ENCODE results near the gene CPZ.

The CPZ gene

DNA sequence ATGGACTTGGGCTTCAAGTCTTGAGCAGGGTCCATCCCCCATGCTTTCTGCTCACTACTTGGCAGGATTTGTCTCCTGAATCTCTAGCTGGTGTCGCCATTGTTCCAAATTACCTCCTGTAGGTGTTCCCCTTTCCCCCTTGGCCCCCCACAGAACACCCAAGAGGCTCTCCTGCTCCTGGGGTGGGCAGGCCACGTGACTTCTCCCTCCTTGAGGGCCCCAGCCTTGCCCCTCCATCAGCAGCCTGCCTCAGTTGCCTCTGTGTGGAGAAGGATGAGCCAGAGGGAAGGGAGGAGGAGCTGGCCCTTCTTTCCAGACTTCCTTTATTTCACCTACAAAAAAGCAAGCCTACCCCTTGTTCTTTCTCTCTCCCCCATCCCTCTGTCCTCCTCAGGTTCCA is 10.5 kb upstream of the CPZ start:
- H3K79me2 ChIP-seq, result no peaks in the 10 kb centered on the region
- H3K4me2 ChIP-seq (ENCODE audit: low read length), result no peak overlapping the region
- no peaks in the 10 kb centered on the region for H3K4me1 ChIP-seq
- no peaks in the 10 kb centered on the region for H3K36me3 ChIP-seq (ENCODE audit: control insufficient read depth, insufficient read depth, low read length)
- no peak overlapping the region for H3K9ac ChIP-seq
- H3K4me3 ChIP-seq (ENCODE audit: low read depth, low read length), result no peak overlapping the region
- TF ChIP-seq, protein P1, sequence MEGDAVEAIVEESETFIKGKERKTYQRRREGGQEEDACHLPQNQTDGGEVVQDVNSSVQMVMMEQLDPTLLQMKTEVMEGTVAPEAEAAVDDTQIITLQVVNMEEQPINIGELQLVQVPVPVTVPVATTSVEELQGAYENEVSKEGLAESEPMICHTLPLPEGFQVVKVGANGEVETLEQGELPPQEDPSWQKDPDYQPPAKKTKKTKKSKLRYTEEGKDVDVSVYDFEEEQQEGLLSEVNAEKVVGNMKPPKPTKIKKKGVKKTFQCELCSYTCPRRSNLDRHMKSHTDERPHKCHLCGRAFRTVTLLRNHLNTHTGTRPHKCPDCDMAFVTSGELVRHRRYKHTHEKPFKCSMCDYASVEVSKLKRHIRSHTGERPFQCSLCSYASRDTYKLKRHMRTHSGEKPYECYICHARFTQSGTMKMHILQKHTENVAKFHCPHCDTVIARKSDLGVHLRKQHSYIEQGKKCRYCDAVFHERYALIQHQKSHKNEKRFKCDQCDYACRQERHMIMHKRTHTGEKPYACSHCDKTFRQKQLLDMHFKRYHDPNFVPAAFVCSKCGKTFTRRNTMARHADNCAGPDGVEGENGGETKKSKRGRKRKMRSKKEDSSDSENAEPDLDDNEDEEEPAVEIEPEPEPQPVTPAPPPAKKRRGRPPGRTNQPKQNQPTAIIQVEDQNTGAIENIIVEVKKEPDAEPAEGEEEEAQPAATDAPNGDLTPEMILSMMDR (IDR thresholded peaks at IDR 0.05), result no peak
- H3K9me3 ChIP-seq (ENCODE audit: control insufficient read depth, low read length), result no peaks in the 10 kb centered on the region
- no peaks in the 10 kb centered on the region for H3K27me3 ChIP-seq (ENCODE audit: control insufficient read depth, insufficient read depth, low read length)
- H3K27ac ChIP-seq, result no peak overlapping the region
- H2AFZ ChIP-seq, result no peak overlapping the region

GRCh38 chr4:8582436-8582835 is 10.1 kb upstream of the CPZ start:
- Histone ChIP-seq H3K4me3 (ENCODE audit: low read depth, low read length) (no peak overlapping the region), H3K4me2 (ENCODE audit: low read length) (no peak overlapping the region), H3K79me2 (no peaks in the 10 kb centered on the region), H3K27me3 (ENCODE audit: control insufficient read depth, insufficient read depth, low read length) (no peaks in the 10 kb centered on the region), H3K27ac (no peak overlapping the region), H3K36me3 (ENCODE audit: control insufficient read depth, insufficient read depth, low read length) (no peaks in the 10 kb centered on the region), H3K9ac (no peak overlapping the region), H2AFZ (no peak overlapping the region), H3K9me3 (ENCODE audit: control insufficient read depth, low read length) (no peaks in the 10 kb centered on the region), H3K4me1 (no peaks in the 10 kb centered on the region)
- TF ChIP-seq, protein P1 (IDR thresholded peaks at IDR 0.05), result no peak

DNA sequence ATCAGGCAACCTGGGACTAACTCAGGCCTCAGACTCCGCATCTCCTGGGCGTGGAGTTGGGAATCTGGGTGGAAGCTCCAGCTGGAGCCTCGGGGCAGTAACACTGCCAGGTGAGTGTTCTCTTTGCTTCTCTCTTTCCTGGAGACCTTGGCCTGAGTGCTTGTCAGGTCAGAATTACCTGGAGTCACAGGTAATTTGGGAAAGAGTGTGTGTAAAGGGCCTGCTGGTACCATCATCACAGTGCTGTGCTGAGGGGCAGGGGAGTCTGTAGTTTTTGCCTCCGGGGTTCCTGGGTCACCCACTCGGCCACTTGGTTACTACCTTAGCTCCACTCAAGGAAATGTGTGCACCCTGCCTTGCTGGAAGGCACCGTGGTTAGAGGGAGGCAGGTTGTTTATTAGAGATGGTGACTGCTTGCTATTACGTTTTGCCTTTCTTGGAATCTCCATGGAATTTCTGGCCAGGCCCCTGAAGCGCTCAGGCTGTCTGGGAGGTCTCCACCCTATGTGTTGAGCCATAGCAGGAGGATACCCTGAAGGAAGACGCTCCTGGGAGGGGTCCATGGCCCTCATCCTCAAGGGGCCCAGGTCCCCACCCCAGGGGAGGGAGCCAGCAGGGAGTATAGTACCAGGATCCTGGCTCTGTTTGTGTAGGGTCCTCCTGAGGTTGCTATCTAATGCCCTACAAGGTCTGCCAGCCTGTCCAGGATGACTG is 9.5 kb upstream of the CPZ start:
- Histone ChIP-seq H2AFZ (no peak overlapping the region), H3K36me3 (ENCODE audit: control insufficient read depth, insufficient read depth, low read length) (no peaks in the 10 kb centered on the region), H3K27ac (no peak overlapping the region), H3K4me3 (ENCODE audit: low read depth, low read length) (no peak overlapping the region), H3K79me2 (no peaks in the 10 kb centered on the region), H3K4me2 (ENCODE audit: low read length) (no peak overlapping the region), H3K9me3 (ENCODE audit: control insufficient read depth, low read length) (no peaks in the 10 kb centered on the region), H3K27me3 (ENCODE audit: control insufficient read depth, insufficient read depth, low read length) (no peaks in the 10 kb centered on the region), H3K4me1 (no peaks in the 10 kb centered on the region), H3K9ac (no peak overlapping the region)
- TF ChIP-seq, protein P1 (IDR thresholded peaks at IDR 0.05), result no peak

- no peaks in the 10 kb centered on the region for H3K9me3 ChIP-seq (ENCODE audit: control insufficient read depth, low read length)
- H2AFZ ChIP-seq, result no peak overlapping the region
- no peaks in the 10 kb centered on the region for H3K4me1 ChIP-seq
- no peaks in the 10 kb centered on the region for H3K36me3 ChIP-seq (ENCODE audit: control insufficient read depth, insufficient read depth, low read length)
- H3K27ac ChIP-seq, result no peak overlapping the region
- H3K9ac ChIP-seq, result no peak overlapping the region
- no peak overlapping the region for H3K4me2 ChIP-seq (ENCODE audit: low read length)
- H3K79me2 ChIP-seq, result no peaks in the 10 kb centered on the region
- no peak overlapping the region for H3K4me3 ChIP-seq (ENCODE audit: low read depth, low read length)
- TF ChIP-seq, protein P1 (IDR thresholded peaks at IDR 0.05), result no peak
- H3K27me3 ChIP-seq (ENCODE audit: control insufficient read depth, insufficient read depth, low read length), result no peaks in the 10 kb centered on the region
These were observed 8.9 kb upstream of the CPZ start for GRCh38 chr4:8583655-8584025.

DNA sequence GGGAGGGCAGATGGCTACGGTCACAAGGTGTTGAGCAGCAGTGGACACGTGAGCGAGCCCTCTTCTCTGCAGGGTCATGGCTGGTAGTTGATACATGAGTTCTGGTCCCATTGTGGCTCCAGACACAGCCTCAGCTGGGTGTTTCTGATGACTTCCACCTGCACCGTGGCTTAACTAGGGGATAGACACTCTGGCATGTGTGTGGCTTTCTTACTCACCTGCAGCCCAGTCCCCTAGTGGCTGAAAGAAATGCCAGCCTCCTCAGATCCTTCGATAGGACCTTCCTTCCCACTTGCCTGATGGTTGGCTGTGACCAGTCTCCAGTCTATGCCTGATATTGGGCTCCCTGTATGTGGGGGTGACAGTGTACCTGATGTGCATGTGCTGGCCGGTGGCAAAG is 7.4 kb upstream of the CPZ start:
- TF ChIP-seq, protein P1 (IDR thresholded peaks at IDR 0.05), result peak; percentile 29

More for the DNA sequence above, 7.4 kb upstream of the CPZ start:
- H3K9ac ChIP-seq, result no peak overlapping the region
- H3K79me2 ChIP-seq, result no peaks in the 10 kb centered on the region
- H3K27ac ChIP-seq, result no peak overlapping the region
- H3K36me3 ChIP-seq (ENCODE audit: control insufficient read depth, insufficient read depth, low read length), result no peaks in the 10 kb centered on the region
- H2AFZ ChIP-seq, result no peak overlapping the region
- no peak overlapping the region for H3K4me2 ChIP-seq (ENCODE audit: low read length)
- H3K4me3 ChIP-seq (ENCODE audit: low read depth, low read length), result no peak overlapping the region
- no peaks in the 10 kb centered on the region for H3K27me3 ChIP-seq (ENCODE audit: control insufficient read depth, insufficient read depth, low read length)
- no peaks in the 10 kb centered on the region for H3K4me1 ChIP-seq
- no peaks in the 10 kb centered on the region for H3K9me3 ChIP-seq (ENCODE audit: control insufficient read depth, low read length)
